HepG2 (cell line): ENCODE results near the gene KIF17. TPM values are rescaled to one million over a fixed set of nuclear protein-coding genes. Genes with fewer than 3 reads are reported as not detected.

ENCODE experiments used
- ARID5B ChIP-seq: IDR thresholded peaks from 2 replicates; pipeline ENCODE4 v1.4.0; 2020; ENCODE audit warnings: mild to moderate bottlenecking, missing genetic modification reagents
- CEBPB ChIP-seq: IDR thresholded peaks from 2 replicates; pipeline ENCODE4 v1.6.1; 2011; ENCODE audit warnings: low read depth, low read length, improper control_type of control experiment, borderline replicate concordance
- DR1 ChIP-seq: sonication (generic); formaldehyde crosslinking; IDR thresholded peaks from 2 replicates; pipeline ENCODE4 v1.8.0; 2021; ENCODE audit warnings: mild to moderate bottlenecking, missing genetic modification reagents, inconsistent platforms
- KMT2A ChIP-seq: sonication (generic); formaldehyde crosslinking; IDR thresholded peaks from 2 replicates; pipeline ENCODE4 v1.4.0; 2020; ENCODE audit warnings: missing genetic modification reagents
- ZNF263 ChIP-seq: sonication (generic); formaldehyde crosslinking; IDR thresholded peaks from 2 replicates; pipeline ENCODE4 v1.4.0; 2020; ENCODE audit warnings: missing genetic modification reagents
- ZNF574 ChIP-seq: sonication (generic); formaldehyde crosslinking; IDR thresholded peaks from 2 replicates; pipeline ENCODE4 v1.4.0; 2020; ENCODE audit warnings: missing genetic modification reagents
- ZNF576 ChIP-seq: sonication (generic); formaldehyde crosslinking; IDR thresholded peaks from 2 replicates; pipeline ENCODE4 v1.4.0; 2020; ENCODE audit warnings: mild to moderate bottlenecking, missing genetic modification reagents
- polyA plus RNA-seq, 8 experiments: library from polyadenylated mRNA; depleted of rRNA in 3 of 8; stranded (reverse) in 7 of 8; unstranded in 1 of 8; fragments of >200 nt; fragmentation: Illumina TruSeq in 4 of 8; extraction: Trizol in 4 of 8; gene quantifications; 2 replicates each; pipeline versions ENCODE4 v1.2.1 to v1.2.3, GENCODE V29; 2011 to 2016; ENCODE audit warnings: low read depth in 4 of 8, missing spikeins in 1 of 8, mixed read lengths in 1 of 8; ENCODE audit not compliant: insufficient read depth in 1 of 8
- total RNA-seq, 5 experiments: library from RNA; depleted of rRNA; stranded (reverse); fragments of >200 nt; fragmentation: Illumina TruSeq; extraction: Trizol; gene quantifications; 2 replicates each; pipeline ENCODE4 v1.2.3, GENCODE V29; 2016; ENCODE audit warnings: low read depth in 1 of 5
- TF ChIP-seq, protein P1 (sequence below): sonication (generic); formaldehyde crosslinking; IDR thresholded peaks from 2 replicates; pipeline ENCODE4 v1.5.1; 2020; ENCODE audit warnings: missing genetic modification reagents, mild to moderate bottlenecking, borderline replicate concordance

KIF17 gene
- total and polyA plus RNA-seq, 2 of the 13 experiments (the other 11 are each of a cell fraction or from before 2014, with no cell fraction given), result 0.24 to 0.44 TPM

DNA sequence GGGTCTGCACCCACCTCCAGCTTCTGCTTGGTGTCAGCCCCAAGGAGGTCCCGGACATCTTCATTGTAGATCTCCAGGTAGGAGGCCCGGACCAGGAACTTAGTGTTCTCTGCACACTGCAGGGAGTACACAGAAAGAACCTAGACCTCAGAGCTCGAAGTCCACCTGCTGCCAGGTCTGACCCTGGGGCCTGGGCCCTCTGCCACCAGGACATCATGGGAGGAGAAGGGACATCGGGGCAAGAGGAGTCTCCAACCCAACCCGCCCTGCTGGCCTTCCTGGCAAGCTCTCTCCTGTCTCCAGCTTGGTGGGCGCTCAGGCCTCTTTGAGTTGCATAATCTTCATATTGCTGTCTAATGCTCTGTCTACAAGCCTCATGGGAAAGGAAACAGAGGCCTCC lies 4.4 kb downstream of the KIF17 start (continued):
- TF ChIP-seq CEBPB (0 out of 2 replicates have a peak, but pooled peaks have one; percentile 21), ZNF576 (CRISPR knock-in tag) (no peak), KMT2A (no peak), ZNF263 (no peak), ARID5B (0 out of 2 replicates have a peak, but pooled peaks have one; percentile 30), DR1 (CRISPR knock-in tag) (no peak), ZNF574 (CRISPR knock-in tag) (no peak)
- TF ChIP-seq, protein P1, sequence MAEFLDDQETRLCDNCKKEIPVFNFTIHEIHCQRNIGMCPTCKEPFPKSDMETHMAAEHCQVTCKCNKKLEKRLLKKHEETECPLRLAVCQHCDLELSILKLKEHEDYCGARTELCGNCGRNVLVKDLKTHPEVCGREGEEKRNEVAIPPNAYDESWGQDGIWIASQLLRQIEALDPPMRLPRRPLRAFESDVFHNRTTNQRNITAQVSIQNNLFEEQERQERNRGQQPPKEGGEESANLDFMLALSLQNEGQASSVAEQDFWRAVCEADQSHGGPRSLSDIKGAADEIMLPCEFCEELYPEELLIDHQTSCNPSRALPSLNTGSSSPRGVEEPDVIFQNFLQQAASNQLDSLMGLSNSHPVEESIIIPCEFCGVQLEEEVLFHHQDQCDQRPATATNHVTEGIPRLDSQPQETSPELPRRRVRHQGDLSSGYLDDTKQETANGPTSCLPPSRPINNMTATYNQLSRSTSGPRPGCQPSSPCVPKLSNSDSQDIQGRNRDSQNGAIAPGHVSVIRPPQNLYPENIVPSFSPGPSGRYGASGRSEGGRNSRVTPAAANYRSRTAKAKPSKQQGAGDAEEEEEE (CRISPR knock-in tag), result no peak
